Activated CD8-positive, alpha-beta T cell treated with anti-CD3 and anti-CD28 coated beads for 36 hours (primary cell): ENCODE measurements around the gene EGFL8. TPM values are rescaled to one million over a fixed set of nuclear protein-coding genes. Genes with fewer than 3 reads are reported as not detected.

Experiments
- ATAC-seq: fragments of 200-7000 bp; cut with Tn5 transposase; one replicate; pipeline ENCODE4 v1.10.0; 2021; ENCODE audit warnings: mild to moderate bottlenecking, moderate library complexity
- CTCF ChIA-PET: fragments of 350-600 bp; sonication (Branson Sonifier 250); formaldehyde crosslinking; loops from one replicate; lab custom pipeline; 2021; ENCODE audit warnings: antibody characterized with exemption; lab: Charles Lee
- POLR2A ChIA-PET: fragments of 350-600 bp; sonication (Branson Sonifier 250); formaldehyde crosslinking; loops from one replicate; lab custom pipeline; 2021; ENCODE audit warnings: antibody characterized with exemption; lab: Charles Lee
- DNase-seq: peaks from one replicate; pipeline ENCODE4 v3.0.0-alpha.2; 2020
- H3K27ac Mint-ChIP-seq: one replicate; pipeline ENCODE4 v1.8.0; 2021; ENCODE audit warnings: mild to moderate bottlenecking, mixed read lengths
- H3K27me3 Mint-ChIP-seq: one replicate; pipeline ENCODE4 v1.8.0; 2021; ENCODE audit warnings: mixed read lengths
- H3K36me3 Mint-ChIP-seq: one replicate; pipeline ENCODE4 v1.8.0; 2021; ENCODE audit warnings: low read depth, mixed read lengths
- H3K4me1 Mint-ChIP-seq: one replicate; pipeline ENCODE4 v1.8.0; 2021; ENCODE audit warnings: low read depth, mixed read lengths
- H3K4me3 Mint-ChIP-seq: one replicate; pipeline ENCODE4 v1.8.0; 2021; ENCODE audit warnings: mild to moderate bottlenecking, moderate library complexity, mixed read lengths
- H3K9me3 Mint-ChIP-seq: one replicate; pipeline ENCODE4 v1.8.0; 2021; ENCODE audit warnings: mixed read lengths
- intact Hi-C: fragments of 100-400 bp; cut with micrococcal nuclease; formaldehyde crosslinking; loops from one replicate; pipeline ENCODE4 v1.10.0; 2022
- total RNA-seq, 2 experiments: library from RNA; stranded (reverse); gene quantifications; one replicate each; pipeline ENCODE4 v1.2.3, GENCODE V29; 2021
- TF ChIP-seq, protein P1 (sequence below): fragments of 200-600 bp; IDR thresholded peaks from one replicate; pipeline ENCODE4 v1.8.0; 2022; ENCODE audit warnings: antibody characterized with exemption, mild to moderate bottlenecking

EGFL8 gene
- total RNA-seq, 2 experiments from 2014 or later = 13.3 to 14.0 TPM

DNA sequence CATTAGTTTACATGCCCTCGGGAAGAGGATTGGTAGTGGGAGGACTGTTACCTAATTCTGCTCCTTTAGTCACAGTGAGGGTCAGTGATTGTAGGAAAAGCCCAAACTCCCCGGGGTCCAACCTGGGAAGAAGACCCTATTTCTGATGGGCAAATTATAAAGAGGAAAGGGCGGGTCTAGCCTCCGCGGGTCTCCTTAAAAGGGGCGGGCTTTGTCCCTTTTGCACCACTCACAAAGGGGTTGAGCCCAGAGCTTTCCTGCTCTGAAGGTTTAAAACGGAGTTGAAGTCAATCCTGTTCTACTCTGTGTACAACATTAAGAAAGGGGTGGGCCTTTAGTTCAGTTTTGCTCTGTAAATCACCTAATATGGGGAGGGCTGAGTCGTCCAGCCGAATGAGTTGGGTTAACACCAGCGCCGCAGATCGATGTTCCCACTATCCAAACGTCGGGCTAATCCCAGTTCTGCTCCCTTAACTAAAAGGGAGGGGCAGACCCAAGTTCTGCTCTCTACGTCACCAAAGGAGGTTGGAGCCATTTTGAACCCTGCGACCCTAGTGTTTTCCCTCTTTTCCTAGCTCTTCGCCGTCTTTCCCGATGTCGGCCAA, 12.9 kb downstream of the EGFL8 start:
- ATAC-seq = no peak
- POLR2A ChIA-PET = interaction anchor here (1.0 to 6.5 kb wide), 5 partner anchors 10 to 669 kb away, joined by 3 to 72 read pairs (median 4); partner anchors contain the start of genes GPSM3 and PBX2
- TF ChIP-seq, protein P1, sequence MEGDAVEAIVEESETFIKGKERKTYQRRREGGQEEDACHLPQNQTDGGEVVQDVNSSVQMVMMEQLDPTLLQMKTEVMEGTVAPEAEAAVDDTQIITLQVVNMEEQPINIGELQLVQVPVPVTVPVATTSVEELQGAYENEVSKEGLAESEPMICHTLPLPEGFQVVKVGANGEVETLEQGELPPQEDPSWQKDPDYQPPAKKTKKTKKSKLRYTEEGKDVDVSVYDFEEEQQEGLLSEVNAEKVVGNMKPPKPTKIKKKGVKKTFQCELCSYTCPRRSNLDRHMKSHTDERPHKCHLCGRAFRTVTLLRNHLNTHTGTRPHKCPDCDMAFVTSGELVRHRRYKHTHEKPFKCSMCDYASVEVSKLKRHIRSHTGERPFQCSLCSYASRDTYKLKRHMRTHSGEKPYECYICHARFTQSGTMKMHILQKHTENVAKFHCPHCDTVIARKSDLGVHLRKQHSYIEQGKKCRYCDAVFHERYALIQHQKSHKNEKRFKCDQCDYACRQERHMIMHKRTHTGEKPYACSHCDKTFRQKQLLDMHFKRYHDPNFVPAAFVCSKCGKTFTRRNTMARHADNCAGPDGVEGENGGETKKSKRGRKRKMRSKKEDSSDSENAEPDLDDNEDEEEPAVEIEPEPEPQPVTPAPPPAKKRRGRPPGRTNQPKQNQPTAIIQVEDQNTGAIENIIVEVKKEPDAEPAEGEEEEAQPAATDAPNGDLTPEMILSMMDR = no peak

DNA sequence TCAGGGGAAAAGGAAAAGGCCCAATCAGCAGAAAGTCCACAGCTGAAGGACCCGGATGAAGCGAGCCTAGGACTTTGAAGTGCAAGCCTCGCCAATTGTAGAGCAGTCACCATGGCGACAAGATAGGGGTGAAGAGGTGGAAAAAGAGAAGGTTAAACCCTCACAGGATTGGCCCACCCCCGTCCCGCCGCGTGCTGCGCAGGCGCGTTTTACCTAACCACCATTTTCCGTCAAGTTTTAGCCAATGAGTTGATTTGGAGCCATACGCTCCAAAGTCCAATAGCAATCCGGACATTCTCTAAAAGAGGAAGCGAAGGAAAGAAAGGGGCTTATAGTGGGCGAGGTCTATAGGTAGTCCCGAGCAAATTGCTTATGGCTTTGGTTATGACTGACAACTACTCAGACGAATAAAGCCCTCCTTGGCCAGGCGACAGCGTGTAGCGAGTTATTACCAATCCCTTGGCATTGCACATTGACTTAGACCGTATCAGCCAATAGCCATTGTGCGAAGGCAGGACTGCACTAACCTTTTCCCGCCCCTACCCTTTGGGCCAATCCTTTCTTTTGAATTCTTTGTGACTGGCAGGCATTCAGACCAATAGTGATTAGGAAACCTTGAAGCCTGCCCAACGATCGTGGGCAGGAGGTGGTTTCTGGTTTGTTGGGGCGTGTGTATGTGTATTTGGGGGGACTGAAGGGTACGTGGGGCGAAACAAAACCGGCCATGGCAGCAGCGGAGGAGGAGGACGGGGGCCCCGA, 13.6 kb downstream of the EGFL8 start, which contains the start of gene RNF5:
Gene RNF5 (plus strand): TSS at position 618 of the 759 bp plus-strand sequence. CDS start 107 bp downstream, at position 725.
- ATAC-seq (peak; percentile 88), DNase-seq (peak; percentile 98)
- no peaks in the 10 kb centered on the region for H3K27me3 Mint-ChIP-seq
- CTCF ChIA-PET = interaction anchor here (0.8 kb wide), 1 partner anchor 18 kb away, joined by 3 read pairs; no protein-coding TSS in a partner anchor
- H3K27ac Mint-ChIP-seq = peak within 1 kb of the TSS; percentile 96
- peaks cover 31% of the 10 kb centered on the region for H3K36me3 Mint-ChIP-seq
- no peaks in the 10 kb centered on the region for H3K9me3 Mint-ChIP-seq
- POLR2A ChIA-PET = interaction anchor here (1.0 to 6.5 kb wide), 5 partner anchors 10 to 668 kb away, joined by 3 to 72 read pairs (median 5); partner anchors contain the start of genes ATF6B, GPSM3 and PBX2
- peak within 1 kb of the TSS; percentile 94 for H3K4me3 Mint-ChIP-seq
- intact Hi-C loops = loop anchor here (2.0 kb wide), 1 partner anchor 17 kb away; no protein-coding TSS in a partner anchor
- H3K4me1 Mint-ChIP-seq = peaks cover 66% of the 10 kb centered on the region
- TF ChIP-seq, protein P1 = no peak

More for the DNA sequence above, 12.9 kb downstream of the EGFL8 start:
- intact Hi-C loops = no loop called here
- peak overlapping the region; percentile 96 for H3K27ac Mint-ChIP-seq
- H3K4me1 Mint-ChIP-seq = peaks cover 66% of the 10 kb centered on the region
- H3K27me3 Mint-ChIP-seq = no peaks in the 10 kb centered on the region
- peak; percentile 57 for DNase-seq
- peaks cover 27% of the 10 kb centered on the region for H3K36me3 Mint-ChIP-seq
- no peaks in the 10 kb centered on the region for H3K9me3 Mint-ChIP-seq
- CTCF ChIA-PET = interaction anchor here (0.8 to 1.0 kb wide), 2 partner anchors 18 to 23 kb away, joined by 3 read pairs; no protein-coding TSS in a partner anchor
- H3K4me3 Mint-ChIP-seq = peak overlapping the region; percentile 94

DNA sequence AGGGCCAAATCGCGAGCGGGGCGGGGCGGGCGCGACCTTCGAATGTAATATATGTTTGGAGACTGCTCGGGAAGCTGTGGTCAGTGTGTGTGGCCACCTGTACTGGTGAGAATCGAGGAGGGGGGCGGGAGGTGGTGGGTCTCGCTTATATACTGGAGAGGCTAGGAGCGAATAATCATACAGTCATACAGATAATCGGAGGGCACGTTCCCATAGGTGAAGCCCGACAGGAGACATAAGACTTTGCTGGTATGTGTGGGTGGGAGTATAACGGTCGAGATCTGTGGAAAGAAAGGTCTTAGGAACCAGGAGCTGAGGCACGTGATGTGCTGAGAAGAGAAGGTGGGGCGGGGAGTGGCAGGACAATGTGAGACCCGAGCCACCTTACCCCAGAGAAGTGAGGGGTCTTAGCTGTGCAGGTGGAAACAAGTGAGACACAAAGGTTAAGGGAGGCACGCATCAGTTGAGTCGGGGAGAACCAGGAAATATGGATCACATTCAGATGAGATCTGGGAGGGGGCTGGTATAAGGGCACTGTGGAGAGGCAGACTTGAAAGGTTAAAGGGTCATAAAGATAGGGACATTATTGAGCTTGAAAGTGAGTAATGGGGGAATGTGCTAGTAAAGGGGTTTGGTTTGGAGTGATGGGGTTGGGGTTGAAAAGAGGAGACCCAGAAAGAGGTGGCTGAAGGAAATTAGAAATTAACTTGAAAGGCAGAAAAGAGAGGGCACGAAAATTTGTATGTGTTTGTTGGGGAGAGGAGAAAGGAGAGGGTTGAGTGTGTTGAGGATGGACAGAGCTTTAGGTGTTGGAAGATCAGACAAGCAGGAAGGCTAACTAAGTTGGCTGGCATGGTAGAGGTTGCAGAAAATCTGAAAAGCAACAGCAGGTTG, 14.4 kb downstream of the EGFL8 start:
- ChIA-PET POLR2A (interaction anchor here (0.9 to 6.5 kb wide), 6 partner anchors 11 to 50 kb away, joined by 3 to 72 read pairs (median 6); partner anchors contain the start of genes ATF6B, FKBPL, GPSM3 and PBX2), CTCF (interaction anchor here (0.8 to 1.7 kb wide), 5 partner anchors 14 to 60 kb away, joined by 3 to 6 read pairs (median 4); no protein-coding TSS in a partner anchor)
- TF ChIP-seq, protein P1 = no peak
- intact Hi-C loops = loop anchor here (2.0 kb wide), 1 partner anchor 16 kb away; no protein-coding TSS in a partner anchor
- H3K36me3 Mint-ChIP-seq = peaks cover 34% of the 10 kb centered on the region
- DNase-seq = no peak
- peak overlapping the region; percentile 96 for H3K27ac Mint-ChIP-seq
- no peak for ATAC-seq
- H3K9me3 Mint-ChIP-seq = no peaks in the 10 kb centered on the region
- peak overlapping the region; percentile 94 for H3K4me3 Mint-ChIP-seq
- peaks cover 62% of the 10 kb centered on the region for H3K4me1 Mint-ChIP-seq
- no peaks in the 10 kb centered on the region for H3K27me3 Mint-ChIP-seq

DNA sequence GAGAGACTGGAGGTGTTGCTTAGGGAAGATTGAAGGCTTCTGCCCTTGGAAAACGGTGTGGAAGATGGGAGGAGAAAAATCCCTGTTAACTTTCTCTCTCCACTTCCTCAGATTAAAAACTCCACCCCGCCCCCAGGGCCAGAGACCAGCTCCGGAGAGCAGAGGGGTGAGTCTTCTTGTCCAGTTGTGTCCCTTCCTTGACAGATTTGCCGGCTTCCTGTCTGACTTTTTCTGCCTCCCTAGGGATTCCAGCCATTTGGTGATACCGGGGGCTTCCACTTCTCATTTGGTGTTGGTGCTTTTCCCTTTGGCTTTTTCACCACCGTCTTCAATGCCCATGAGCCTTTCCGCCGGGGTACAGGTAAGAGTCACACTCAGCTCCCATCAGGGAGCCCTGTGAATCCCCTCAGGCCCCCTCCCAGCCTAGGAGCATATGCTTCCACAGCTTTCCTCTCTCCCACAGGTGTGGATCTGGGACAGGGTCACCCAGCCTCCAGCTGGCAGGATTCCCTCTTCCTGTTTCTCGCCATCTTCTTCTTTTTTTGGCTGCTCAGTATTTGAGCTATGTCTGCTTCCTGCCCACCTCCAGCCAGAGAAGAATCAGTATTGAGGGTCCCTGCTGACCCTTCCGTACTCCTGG, 15.5 kb downstream of the EGFL8 start:
- ChIA-PET CTCF (interaction anchor here (0.8 to 1.7 kb wide), 5 partner anchors 13 to 61 kb away, joined by 3 to 6 read pairs (median 4); no protein-coding TSS in a partner anchor), POLR2A (interaction anchor here (1.0 to 6.5 kb wide), 3 partner anchors 10 to 49 kb away, joined by 3 to 72 read pairs (median 8); partner anchors contain the start of genes FKBPL, GPSM3 and PBX2)
- Mint-ChIP-seq H3K4me3 (peak overlapping the region; percentile 94), H3K36me3 (peaks cover 37% of the 10 kb centered on the region), H3K27ac (peak overlapping the region; percentile 75), H3K4me1 (peaks cover 55% of the 10 kb centered on the region), H3K9me3 (no peaks in the 10 kb centered on the region), H3K27me3 (no peaks in the 10 kb centered on the region)
- ATAC-seq (no peak), DNase-seq (no peak)
- intact Hi-C loops = loop anchor here (2.0 kb wide), 1 partner anchor 15 kb away; no protein-coding TSS in a partner anchor
- TF ChIP-seq, protein P1 = no peak
